Measurements from ENCODE around the gene PTGES3L.
"Not testable (repeated sequence)": the region's sequence is repeated elsewhere in the genome, so short reads cannot be mapped to it uniquely, and the experiment has no call there.

PTGES3L gene

DNA sequence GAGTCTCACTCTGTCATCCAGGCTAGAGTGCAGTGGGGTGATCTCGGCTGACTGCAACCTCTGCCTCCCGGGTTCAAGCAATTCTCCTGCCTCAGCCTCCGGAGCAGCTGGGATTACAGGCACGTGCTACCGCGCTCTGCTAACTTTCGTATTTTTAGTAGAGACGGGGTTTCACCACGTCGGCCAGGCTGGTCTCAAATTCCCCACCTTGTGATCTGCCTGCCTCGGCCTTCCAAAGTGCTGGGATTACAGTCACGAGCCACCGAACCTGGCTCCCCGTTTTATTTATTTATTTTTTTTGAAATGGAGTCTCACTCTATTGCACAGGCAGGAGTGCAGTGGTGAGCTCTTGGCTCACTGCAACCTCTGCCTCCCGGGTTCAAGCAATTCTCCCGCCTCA lies 4.2 kb downstream of the PTGES3L start:
- DNase-seq = not testable (repeated sequence)

DNA sequence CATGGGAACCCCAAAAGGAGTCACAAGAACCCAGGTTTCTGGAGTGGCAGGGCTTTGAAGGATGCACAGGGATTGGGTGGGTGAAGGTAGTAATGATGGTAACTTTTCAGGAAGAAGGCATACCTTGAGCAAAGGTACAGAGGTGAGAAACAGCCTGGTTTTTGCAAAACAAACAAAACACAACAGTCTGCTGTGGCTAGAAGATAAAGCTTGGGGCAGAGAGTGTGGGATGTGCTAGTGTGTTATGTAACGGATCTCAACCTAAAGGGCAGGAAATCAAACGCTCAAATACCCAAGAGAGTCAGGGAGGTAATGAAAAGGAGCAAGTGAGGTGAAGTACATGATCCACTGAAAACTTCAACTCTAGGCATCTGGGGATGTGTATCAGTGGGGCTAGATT lies 4.6 kb downstream of the PTGES3L start:
- DNase-seq = no peak

DNA sequence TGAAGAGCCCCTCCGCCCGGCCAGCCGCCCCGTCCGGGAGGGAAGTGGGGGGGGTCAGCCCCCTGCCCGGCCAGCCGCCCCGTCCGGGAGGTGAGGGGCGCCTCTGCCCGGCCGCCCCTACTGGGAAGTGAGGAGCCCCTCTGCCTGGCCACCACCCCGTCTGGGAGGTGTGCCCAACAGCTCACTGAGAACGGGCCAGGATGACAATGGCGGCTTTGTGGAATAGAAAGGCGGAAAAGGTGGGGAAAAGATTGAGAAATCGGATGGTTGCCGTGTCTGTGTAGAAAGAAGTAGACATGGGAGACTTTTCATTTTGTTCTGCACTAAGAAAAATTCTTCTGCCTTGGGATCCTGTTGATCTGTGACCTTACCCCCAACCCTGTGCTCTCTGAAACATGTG lies 6.6 kb downstream of the PTGES3L start:
- DNase-seq = not testable (repeated sequence)

GRCh38 chr17:42971589-42971988 lies 8.3 kb downstream of the PTGES3L start:
- no peak for DNase-seq

GRCh38 chr17:42969001-42969581 lies 10.8 kb downstream of the PTGES3L start:
- DNase-seq = no peak

DNA sequence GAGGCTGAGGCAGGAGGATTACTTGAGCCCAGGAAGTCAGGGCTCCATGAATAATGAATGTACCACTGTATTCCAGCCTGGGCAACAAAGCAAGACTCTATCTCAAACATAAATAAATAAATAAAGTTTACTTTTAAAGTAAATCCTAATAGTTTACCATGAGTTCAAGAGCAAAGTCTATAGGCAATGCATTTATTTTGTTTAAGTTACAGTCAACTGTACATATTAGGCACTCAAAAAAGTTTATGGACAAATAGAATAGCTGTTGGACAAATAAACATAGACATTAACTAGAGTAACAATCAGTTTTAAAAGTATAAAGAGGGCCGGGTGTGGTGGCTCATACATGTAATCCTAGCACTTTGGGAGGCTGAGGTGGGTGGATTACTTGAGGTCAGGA lies 12.0 kb downstream of the PTGES3L start:
- DNase-seq = no peak

DNA sequence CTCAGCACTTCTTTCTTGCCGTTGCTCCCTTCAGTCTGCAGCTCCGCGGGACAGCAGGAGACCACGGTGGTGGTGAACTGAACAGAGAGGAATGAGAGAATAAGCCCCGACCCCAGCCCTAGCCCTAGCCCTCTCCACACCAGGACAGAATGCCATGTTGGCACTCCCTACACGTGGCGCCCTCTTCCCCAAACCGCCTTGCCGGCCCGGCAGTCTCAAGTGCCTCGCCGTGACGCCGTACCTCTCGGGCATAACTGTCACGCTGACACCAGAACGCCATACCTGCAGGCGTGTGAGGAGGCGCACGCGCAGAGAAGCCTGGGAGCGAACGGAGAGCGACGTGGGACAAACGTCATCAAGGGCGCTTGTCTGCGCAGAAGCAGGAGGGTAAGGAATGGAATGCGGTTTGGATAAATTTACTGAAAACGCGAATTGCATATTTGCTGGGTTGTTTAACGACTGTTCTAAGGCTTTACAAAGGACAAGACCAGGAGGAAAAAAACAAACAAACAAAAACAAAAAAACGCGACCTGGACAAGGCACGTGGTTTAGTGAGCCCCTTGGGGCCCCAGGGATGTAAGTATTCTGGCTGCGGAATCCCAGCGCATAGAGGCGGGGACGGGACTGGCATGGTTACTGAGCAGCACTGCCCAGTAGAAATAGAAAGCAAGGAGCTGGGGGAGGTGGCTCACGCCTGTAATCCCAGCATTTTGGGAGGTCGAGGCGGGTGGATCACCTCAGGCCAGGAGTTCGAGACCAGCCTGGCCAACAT lies 15.5 kb downstream of the PTGES3L start, which contains the start of gene AARSD1:
AARSD1 (minus strand) TSS at position 294 of the 772 bp plus-strand sequence; CDS start at position 280, 14 bp downstream.
- peak; percentile 83 for DNase-seq

DNA sequence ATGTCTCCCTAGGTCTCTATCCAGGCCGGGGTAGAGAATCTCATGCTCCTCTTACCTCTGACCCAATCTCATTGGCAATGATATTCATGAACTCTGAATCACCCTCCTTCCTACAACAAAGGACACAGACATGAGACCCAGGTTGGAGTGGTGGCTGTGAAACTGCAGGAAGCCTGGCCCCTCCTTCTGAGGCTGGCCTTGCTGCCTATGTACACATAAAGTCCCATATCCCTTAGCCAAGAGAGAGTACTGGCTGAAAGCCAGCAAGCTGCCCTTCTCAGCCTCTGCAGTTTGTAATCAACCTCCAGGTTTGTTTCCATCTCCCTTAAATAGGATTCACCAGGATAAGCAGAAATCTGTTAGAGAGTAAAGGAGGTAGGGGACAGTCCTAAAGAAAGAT lies 26.2 kb downstream of the PTGES3L start:
- DNase-seq = no peak

GRCh38 chr17:42950044-42950783 lies 29.7 kb downstream of the PTGES3L start:
- no peak for DNase-seq

DNA sequence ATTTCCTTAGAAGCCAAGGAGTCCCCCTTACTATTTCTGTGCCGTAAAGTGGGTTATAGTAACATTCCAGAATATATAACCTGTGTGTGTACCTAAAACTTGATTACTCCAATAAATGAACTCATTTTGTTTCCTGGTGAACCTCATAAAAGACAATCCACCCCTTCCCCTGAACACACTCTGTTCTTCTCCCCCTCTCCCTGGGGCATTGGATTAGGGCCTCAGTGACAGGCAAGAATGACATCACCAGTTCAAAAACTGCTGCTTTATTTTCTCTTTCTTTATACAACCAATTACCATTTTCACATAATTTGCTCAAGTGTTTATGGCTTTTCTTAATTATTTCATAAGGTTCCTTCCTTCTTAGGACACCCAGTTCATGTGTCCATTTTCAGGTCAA lies 33.1 kb downstream of the PTGES3L start:
- DNase-seq = no peak

DNA sequence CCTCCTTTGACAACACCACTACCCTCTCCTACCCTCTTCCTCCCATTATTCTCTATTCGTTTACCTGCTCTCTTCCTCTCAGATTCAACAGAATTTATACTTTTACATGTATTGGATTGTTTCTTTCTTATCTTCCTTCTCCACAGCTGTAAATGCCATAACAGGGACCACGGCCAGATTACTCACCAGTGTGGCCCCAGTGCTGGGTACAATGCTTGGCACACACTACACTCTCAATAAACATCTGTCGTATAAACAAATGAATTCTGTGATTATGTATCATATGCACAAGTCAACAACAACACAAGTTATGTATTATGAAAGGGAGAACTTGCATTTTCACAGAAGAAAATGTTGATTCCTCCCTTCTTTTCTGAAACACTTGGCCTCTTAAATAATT lies 35.7 kb downstream of the PTGES3L start:
- no peak for DNase-seq

- no peak for DNase-seq
Observed at GRCh38 chr17:42937712-42938596, 41.9 kb downstream of the PTGES3L start.

- no peak for DNase-seq
Observed at GRCh38 chr17:42929497-42929844, 50.4 kb downstream of the PTGES3L start.

- no peak for DNase-seq
Observed at GRCh38 chr17:42928714-42929496, 51.0 kb downstream of the PTGES3L start.

DNA sequence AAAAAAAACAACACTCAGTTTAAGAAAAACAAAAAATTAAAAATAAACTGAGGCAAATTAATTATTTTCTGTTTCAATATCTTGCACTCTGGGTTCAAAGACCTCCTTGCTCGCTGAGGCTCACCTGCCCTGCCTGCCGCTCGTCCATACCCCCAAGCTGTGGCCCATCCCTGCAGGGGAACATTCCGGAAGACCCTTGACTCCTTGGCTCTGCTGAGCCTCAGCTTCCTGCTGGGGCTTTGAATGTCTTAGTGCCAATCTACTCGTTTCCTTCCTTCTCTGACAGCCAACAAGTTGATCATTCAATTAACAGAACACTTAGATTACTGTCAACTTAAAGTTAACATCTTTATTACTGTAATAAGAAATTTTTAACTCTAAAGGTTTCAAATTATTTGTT lies 55.0 kb downstream of the PTGES3L start:
- no peak for DNase-seq

GRCh38 chr17:42923472-42923871 lies 56.4 kb downstream of the PTGES3L start:
- not testable (repeated sequence) for DNase-seq

DNA sequence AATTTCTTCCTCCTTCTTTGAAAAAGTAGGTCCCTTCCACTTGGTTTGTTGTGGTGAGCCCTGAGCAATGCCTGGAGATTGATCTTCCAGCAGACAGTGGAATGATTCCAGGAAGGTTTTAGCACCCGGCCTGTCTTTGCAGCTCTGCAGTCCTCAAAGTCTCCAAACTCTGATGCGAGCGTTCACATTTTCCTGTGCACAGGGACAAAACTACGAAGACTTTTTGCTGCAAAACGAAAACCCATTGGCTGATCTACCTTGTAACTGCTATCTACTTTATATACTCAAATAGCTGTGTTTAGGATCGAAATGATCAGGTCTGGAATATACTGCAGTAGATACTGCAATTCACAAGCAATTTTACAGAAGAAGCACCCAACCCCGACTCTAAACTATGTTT lies 57.6 kb downstream of the PTGES3L start:
- DNase-seq = no peak

- no peak for DNase-seq
Observed at GRCh38 chr17:42920922-42921321, 59.0 kb downstream of the PTGES3L start.

DNA sequence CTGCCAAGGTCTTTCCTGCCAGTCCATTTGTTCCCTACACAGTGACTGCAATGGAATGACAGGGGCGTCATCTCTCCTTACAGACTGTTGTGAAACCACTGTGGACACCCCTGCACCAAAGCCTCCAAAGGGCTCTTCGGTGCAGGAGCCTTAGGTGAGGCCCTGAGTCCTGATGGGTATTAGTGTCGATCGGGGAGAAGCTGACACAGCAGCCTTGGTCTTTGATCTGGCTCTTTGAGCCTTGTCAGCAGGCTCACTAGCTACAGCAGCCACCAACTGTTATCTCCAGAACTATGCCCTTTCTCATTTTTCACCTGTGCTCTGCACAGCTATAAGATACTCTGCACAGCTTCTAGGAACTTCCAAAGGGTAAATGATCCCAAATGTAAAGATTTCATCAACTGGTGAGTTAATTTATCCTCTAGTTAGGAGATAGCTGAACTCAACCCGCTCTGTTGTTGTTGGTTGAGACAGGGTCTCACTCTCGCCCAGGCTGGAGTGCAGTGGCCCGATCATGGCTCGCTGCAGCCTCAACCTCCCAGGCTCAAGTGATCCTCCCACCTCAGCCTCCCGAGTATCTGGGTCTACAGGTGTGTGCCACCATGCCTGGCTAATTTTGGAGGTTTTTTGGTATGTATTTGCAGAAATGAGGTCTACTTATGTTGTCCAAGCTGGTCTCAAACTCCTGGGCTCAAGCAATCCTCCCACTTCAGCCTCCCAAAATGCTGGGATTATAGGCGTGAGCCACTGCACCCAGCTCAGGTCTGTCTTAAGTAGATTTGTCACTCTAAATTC lies 59.6 kb downstream of the PTGES3L start:
- DNase-seq = no peak

DNA sequence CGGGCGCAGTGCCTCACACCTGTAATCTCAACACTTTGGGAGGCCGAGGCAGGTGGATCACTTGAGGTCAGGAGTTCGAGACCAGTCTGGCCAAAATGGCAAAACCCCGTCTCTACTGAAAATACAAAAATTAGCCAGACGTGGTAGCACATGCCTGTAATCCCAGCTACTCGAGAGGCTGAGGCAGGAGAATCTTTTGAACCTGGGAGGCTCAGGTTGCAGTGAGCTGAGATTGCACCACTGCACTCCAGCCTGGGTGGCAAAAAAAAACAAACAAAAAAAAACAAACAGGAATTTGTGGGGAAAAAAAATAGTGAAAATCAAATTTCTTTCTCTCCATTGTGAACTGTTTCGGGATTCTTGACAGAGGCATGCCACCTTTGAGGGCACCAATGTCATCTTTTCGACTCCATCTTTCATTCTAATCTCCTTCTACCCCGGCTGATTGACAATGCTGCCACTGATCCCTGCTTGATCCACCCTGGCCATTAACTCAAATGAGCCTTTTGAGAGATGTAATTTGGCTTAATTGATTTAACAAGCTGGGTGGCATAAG lies 60.3 kb downstream of the PTGES3L start:
- not testable (repeated sequence) for DNase-seq
